Bronchial epithelial cell (primary cell): ENCODE data around the gene NOCT. TPM values are rescaled to one million over a fixed set of nuclear protein-coding genes. Genes with fewer than 3 reads are reported as not detected.
A peak's percentile ranks its signal among the peaks of the same experiment; 100 is the strongest.

ENCODE experiments used
- DNase-seq: peaks from one replicate; pipeline ENCODE4 v3.0.0-alpha.2; 2010; ENCODE audit warnings: low read depth
- FAIRE-seq: peaks from 2 replicates; lab custom pipeline; 2011; peaks lifted over from hg19 to GRCh38; lab: Jason Lieb, UNC
- H3K27me3 ChIP-seq: 2 replicates; pipeline ENCODE4 v1.5.1; 2011; ENCODE audit warnings: low read length; ENCODE audit not compliant: control insufficient read depth, insufficient read depth
- H3K36me3 ChIP-seq: 2 replicates; pipeline ENCODE4 v1.5.1; 2011; ENCODE audit warnings: low read length; ENCODE audit not compliant: control insufficient read depth, insufficient read depth
- H3K4me3 ChIP-seq: 2 replicates; pipeline ENCODE4 v1.5.1; 2011; ENCODE audit warnings: mild to moderate bottlenecking, low read depth, low read length, control low read depth
- CTCF ChIP-seq: IDR thresholded peaks from 2 replicates; pipeline ENCODE4 v1.5.1; 2011; ENCODE audit warnings: mild to moderate bottlenecking, moderate library complexity, low read length, control low read depth, inconsistent platforms; ENCODE audit not compliant: insufficient read depth, severe bottlenecking
- total RNA-seq: library from RNA; depleted of rRNA; stranded (reverse); fragments of >200 nt; gene quantifications from 2 replicates; pipeline ENCODE4 v1.2.1, GENCODE V29; 2014

Gene NOCT
- total RNA-seq: 8.4 and 12.0 TPM in 2 replicates

- Histone ChIP-seq H3K36me3 (peaks cover 2% of the 10 kb centered on the region), H3K4me3 (peak within 1 kb of the TSS; percentile 75), H3K27me3 (no peaks in the 10 kb centered on the region)
- FAIRE-seq (no peak), DNase-seq (peak; percentile 83)
- TF ChIP-seq CTCF: peak; percentile 17
These were observed at the start of gene NOCT for GRCh38 chr4:139015269-139015947. Gene NOCT (plus strand): TSS chr4:139015781. CDS start chr4:139015982, 201 bp downstream.

- Histone ChIP-seq H3K27me3 (no peaks in the 10 kb centered on the region), H3K36me3 (no peaks in the 10 kb centered on the region), H3K4me3 (no peak overlapping the region)
- peak; percentile 89 for DNase-seq
- no peak for TF ChIP-seq CTCF
- FAIRE-seq: no peak
These were observed 48.3 kb upstream of the NOCT start for GRCh38 chr4:138967313-138967712.

GRCh38 chr4:138972956-138973801 lies 42.4 kb upstream of the NOCT start:
- no peak for FAIRE-seq
- H3K4me3 ChIP-seq: no peak overlapping the region
- no peak for DNase-seq
- TF ChIP-seq CTCF: no peak
- H3K27me3 ChIP-seq: no peaks in the 10 kb centered on the region
- H3K36me3 ChIP-seq: no peaks in the 10 kb centered on the region

- Histone ChIP-seq H3K36me3 (no peaks in the 10 kb centered on the region), H3K27me3 (no peaks in the 10 kb centered on the region), H3K4me3 (no peak overlapping the region)
- FAIRE-seq: no peak
- DNase-seq: no peak
- no peak for TF ChIP-seq CTCF
These were observed 40.4 kb upstream of the NOCT start for GRCh38 chr4:138975225-138975624.

- no peaks in the 10 kb centered on the region for H3K27me3 ChIP-seq
- FAIRE-seq (no peak), DNase-seq (no peak)
- H3K36me3 ChIP-seq: no peaks in the 10 kb centered on the region
- no peak for TF ChIP-seq CTCF
- H3K4me3 ChIP-seq: no peak overlapping the region
These were observed 39.1 kb upstream of the NOCT start for GRCh38 chr4:138976526-138976925.
